Measurements from ENCODE around the gene LACTBL1.

The LACTBL1 gene

DNA sequence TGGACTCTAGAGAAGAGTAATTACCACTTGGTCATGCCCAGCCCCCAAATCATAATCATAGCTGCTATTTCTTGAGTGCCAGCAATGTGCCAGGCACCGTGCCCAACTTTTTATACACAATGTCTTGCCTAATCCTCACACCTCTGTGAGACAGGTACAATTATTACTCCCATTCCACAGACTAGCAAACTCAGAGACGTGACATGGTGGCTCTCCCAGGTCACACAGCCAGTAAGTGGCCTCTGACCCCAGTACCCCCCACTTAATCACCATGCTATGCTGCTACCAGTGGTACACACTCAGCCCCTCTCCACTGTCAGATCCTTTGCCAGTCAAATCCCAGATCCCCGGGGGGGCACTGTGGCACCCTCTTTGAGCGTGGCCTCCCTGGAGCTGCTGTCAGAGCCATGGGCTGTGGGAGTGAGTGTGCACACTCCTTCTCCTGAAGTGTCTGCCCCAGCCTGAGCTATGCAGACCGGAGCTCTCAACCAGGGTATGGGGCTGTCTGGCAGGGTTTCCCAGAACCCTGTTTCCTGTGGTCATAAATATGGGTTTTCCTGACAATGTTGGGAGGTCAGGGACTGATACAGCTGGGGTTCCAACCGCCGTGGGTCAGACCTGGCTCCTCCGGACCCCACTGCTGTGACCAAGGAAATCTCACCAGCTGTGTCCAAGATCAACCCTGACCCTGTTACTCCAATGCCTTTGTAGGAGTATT, 51.8 kb downstream of the LACTBL1 start:
- Histone ChIP-seq H3K9me3 (ENCODE audit: low read depth, low read length) (no peaks in the 10 kb centered on the region), H3K27ac (no peak overlapping the region), H3K9ac (ENCODE audit: insufficient read length) (no peak overlapping the region), H3K36me3 (ENCODE audit: insufficient read depth, low read length) (no peaks in the 10 kb centered on the region), H3K4me3 (no peak overlapping the region)
- TF ChIP-seq POLR2AphosphoS5 (IDR thresholded peaks at IDR 0.05; ENCODE audit: borderline replicate concordance, low read depth, low read length) = no peak
- TF ChIP-seq FOXP2 (optimal IDR thresholded peaks at IDR 0.05; ENCODE audit: control extremely low read depth, extremely low read length, insufficient read depth) = no peak
- no peak for TF ChIP-seq EZH2 (IDR thresholded peaks at IDR 0.05)
- DNase-seq (ENCODE audit: low read depth, low spot score) = no peak

DNA sequence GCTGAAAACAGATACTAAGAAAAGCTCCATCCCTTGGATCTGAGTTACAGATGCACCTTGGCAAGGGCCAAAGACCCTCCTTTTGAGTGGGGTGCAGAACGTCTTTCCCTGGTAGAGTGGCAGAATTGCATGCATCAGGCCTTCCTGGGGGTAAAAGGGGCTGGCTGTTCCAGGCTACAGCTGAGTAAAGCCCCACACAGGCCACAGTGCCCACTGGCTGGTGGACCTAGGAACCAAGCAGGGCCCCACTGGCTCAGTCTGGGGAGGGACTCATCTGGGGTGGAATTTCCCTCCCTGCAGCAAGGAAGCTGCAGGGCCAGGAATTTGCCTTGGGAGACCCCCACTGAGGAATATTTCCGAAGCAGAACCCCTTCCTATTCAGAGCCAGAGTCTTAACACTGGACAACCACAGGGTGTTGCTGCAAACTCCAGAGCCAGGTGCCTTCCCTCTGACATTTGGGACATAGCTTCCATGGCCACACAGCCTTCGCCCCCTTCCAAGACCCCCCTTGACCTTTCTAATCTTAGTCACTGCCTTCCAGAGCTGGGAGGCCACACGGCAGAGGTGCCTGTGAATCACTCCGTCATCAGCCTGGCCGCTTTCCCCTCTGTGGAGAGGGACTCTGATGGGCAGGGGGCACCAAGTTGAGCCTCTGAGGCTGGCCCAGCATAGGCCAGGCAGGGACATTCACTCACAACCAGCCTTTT, 52.5 kb downstream of the LACTBL1 start:
- no peak overlapping the region for H3K27ac ChIP-seq
- H3K36me3 ChIP-seq (ENCODE audit: insufficient read depth, low read length) = no peaks in the 10 kb centered on the region
- no peaks in the 10 kb centered on the region for H3K9me3 ChIP-seq (ENCODE audit: low read depth, low read length)
- H3K9ac ChIP-seq (ENCODE audit: insufficient read length) = no peak overlapping the region
- H3K4me3 ChIP-seq = no peak overlapping the region
- TF ChIP-seq POLR2AphosphoS5 (IDR thresholded peaks at IDR 0.05; ENCODE audit: borderline replicate concordance, low read depth, low read length) (no peak), FOXP2 (optimal IDR thresholded peaks at IDR 0.05; ENCODE audit: control extremely low read depth, extremely low read length, insufficient read depth) (no peak), EZH2 (IDR thresholded peaks at IDR 0.05) (no peak)
- no peak for DNase-seq (ENCODE audit: low read depth, low spot score)

DNA sequence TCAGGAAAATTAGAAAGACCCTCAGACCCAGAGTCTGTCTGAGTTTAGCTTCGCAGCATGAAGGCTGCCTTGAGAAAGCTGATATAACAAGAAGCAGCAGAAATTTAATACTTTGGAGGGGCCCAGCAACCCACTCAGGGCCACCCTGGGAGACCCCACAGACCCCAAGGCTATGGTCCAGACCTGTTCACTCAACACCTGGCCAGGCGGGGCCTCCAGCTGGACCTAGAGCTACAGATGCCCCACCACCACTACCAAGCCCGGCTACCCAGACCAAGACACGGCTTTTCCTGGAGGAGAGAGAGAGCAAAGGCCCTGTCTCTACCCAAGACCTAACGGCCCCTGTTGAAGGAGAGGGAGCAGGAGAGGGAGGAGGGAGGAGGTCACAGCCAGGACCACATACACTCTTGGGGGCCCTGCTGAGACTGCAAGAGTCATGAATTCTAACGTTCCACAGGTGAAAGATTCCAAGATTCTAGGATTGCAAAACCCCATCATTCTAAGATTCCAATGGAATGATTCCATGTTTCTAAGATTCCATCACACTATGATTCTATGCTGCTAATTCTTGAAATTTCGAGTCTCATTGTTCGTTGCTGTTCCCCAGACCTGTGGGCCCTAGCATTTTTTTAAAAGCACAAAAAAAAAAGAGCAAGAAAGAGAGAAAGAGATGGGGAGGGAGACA, 53.2 kb downstream of the LACTBL1 start:
- no peak overlapping the region for H3K9ac ChIP-seq (ENCODE audit: insufficient read length)

DNA sequence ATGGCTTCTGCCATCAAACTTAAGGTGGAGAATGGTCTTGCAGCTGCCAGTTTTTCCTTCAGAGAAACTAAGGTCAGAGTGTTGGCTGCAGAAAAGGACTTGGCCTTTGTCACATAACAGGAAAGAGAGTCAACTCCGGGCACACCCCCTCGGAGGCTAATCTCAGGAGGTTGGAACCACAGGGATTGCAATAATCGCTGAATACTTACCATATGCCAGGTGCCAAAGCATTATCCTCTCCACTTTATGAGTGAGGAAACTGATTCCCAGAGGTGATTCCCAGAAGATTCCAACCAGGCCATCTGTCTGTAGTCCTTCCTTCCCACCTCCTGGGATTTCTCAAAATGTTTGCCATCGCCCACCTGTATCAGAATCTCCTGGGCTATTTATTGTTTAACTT, 54.0 kb downstream of the LACTBL1 start:
- H3K27ac ChIP-seq = no peak overlapping the region

More for the DNA sequence above, 53.2 kb downstream of the LACTBL1 start:
- H3K9me3 ChIP-seq (ENCODE audit: low read depth, low read length) = no peaks in the 10 kb centered on the region
- no peak overlapping the region for H3K4me3 ChIP-seq
- no peaks in the 10 kb centered on the region for H3K36me3 ChIP-seq (ENCODE audit: insufficient read depth, low read length)
- no peak for TF ChIP-seq POLR2AphosphoS5 (IDR thresholded peaks at IDR 0.05; ENCODE audit: borderline replicate concordance, low read depth, low read length)
- TF ChIP-seq EZH2 (IDR thresholded peaks at IDR 0.05) = no peak
- no peak for TF ChIP-seq FOXP2 (optimal IDR thresholded peaks at IDR 0.05; ENCODE audit: control extremely low read depth, extremely low read length, insufficient read depth)
- H3K27ac ChIP-seq = no peak overlapping the region
- no peak for DNase-seq (ENCODE audit: low read depth, low spot score)

DNA sequence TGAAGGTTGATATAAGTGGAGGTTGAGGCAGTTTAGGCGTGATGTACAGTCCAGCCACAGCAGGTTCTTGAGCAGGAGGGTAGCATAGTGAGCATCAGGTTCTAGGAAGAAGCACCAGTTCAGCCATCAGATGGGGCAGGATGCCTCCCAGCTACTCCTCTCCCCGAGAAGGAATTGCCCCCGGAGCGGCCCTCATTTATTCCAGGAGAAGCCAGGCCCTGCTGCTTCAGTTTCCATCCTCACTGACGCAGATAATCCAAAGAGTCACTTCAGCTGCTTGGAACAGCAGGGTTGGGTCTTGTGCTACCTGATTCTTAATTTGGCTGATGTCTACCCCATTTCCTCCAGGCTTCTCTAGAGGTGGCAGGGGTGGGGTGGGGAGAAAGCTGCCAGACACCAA, 54.7 kb downstream of the LACTBL1 start:
- no peak for DNase-seq (ENCODE audit: low read depth, low spot score)
- H3K4me3 ChIP-seq = no peak overlapping the region
- H3K27ac ChIP-seq = no peak overlapping the region
- TF ChIP-seq FOXP2 (optimal IDR thresholded peaks at IDR 0.05; ENCODE audit: control extremely low read depth, extremely low read length, insufficient read depth) (no peak), EZH2 (IDR thresholded peaks at IDR 0.05) (no peak), POLR2AphosphoS5 (IDR thresholded peaks at IDR 0.05; ENCODE audit: borderline replicate concordance, low read depth, low read length) (no peak)
- no peaks in the 10 kb centered on the region for H3K36me3 ChIP-seq (ENCODE audit: insufficient read depth, low read length)
- no peak overlapping the region for H3K9ac ChIP-seq (ENCODE audit: insufficient read length)
- no peaks in the 10 kb centered on the region for H3K9me3 ChIP-seq (ENCODE audit: low read depth, low read length)

More for the DNA sequence above, 54.0 kb downstream of the LACTBL1 start:
- no peaks in the 10 kb centered on the region for H3K36me3 ChIP-seq (ENCODE audit: insufficient read depth, low read length)
- no peaks in the 10 kb centered on the region for H3K9me3 ChIP-seq (ENCODE audit: low read depth, low read length)
- TF ChIP-seq EZH2 (IDR thresholded peaks at IDR 0.05) (no peak), FOXP2 (optimal IDR thresholded peaks at IDR 0.05; ENCODE audit: control extremely low read depth, extremely low read length, insufficient read depth) (no peak), POLR2AphosphoS5 (IDR thresholded peaks at IDR 0.05; ENCODE audit: borderline replicate concordance, low read depth, low read length) (no peak)
- no peak overlapping the region for H3K4me3 ChIP-seq
- no peak overlapping the region for H3K9ac ChIP-seq (ENCODE audit: insufficient read length)
- DNase-seq (ENCODE audit: low read depth, low spot score) = no peak

DNA sequence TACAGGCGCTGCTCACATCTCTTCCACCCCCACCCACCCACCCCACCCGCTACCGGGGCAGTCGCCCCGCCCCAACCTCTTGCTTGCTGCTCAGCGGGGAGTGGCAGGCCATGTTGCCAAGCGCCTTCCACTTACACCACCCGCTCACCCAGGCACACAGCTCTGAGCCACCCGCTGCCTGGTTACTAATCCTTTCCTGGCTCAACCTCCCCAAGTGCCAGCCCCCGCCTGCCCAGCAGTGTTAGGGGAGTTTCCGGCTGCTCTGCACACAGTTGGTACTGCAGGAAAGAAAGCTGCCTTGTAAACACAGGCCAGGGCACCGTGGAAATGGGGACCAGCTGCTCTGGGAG, 56.2 kb downstream of the LACTBL1 start:
- H3K36me3 ChIP-seq (ENCODE audit: insufficient read depth, low read length) = no peaks in the 10 kb centered on the region
- DNase-seq (ENCODE audit: low read depth, low spot score) = no peak

DNA sequence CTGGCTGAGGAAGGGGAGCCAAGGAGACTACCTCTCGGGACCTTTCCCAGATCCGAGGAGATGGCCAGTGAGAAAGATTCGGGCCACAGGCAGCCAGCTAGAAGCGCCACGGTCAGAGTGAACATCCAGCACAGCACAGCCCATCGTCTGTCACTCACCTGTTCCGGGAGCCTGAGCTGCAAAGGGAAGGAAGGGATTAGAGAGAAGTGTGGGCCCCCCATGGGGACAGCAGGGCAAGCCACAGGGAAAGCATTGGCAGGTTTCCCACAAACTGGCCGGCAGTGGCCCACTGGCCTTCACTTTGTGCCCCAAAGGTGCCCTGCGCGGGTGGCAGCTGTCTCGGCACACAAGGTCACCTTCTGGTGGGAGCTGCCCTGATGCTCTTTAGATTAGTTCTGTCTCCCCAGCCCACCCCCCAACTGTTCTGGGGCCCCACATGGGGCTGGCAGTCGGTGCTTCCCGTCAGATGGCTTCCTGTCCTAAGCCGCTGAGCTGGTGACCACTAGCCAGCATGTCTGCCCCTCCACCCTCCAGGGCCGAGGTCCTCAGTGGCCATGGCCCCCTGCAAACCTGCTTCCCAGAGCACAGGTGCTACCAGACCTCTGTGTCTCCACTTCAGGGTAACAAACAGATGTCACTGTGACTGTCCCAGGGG, 56.7 kb downstream of the LACTBL1 start:
- Histone ChIP-seq H3K27ac (no peak overlapping the region), H3K9ac (ENCODE audit: insufficient read length) (no peak overlapping the region), H3K9me3 (ENCODE audit: low read depth, low read length) (no peaks in the 10 kb centered on the region), H3K36me3 (ENCODE audit: insufficient read depth, low read length) (no peaks in the 10 kb centered on the region), H3K4me3 (no peak overlapping the region)
- TF ChIP-seq POLR2AphosphoS5 (IDR thresholded peaks at IDR 0.05; ENCODE audit: borderline replicate concordance, low read depth, low read length) = no peak
- no peak for TF ChIP-seq EZH2 (IDR thresholded peaks at IDR 0.05)
- no peak for TF ChIP-seq FOXP2 (optimal IDR thresholded peaks at IDR 0.05; ENCODE audit: control extremely low read depth, extremely low read length, insufficient read depth)
- no peak for DNase-seq (ENCODE audit: low read depth, low spot score)

More for the DNA sequence above, 56.2 kb downstream of the LACTBL1 start:
- Histone ChIP-seq H3K4me3 (no peak overlapping the region), H3K9ac (ENCODE audit: insufficient read length) (no peak overlapping the region), H3K27ac (no peak overlapping the region), H3K9me3 (ENCODE audit: low read depth, low read length) (no peaks in the 10 kb centered on the region)
- TF ChIP-seq FOXP2 (optimal IDR thresholded peaks at IDR 0.05; ENCODE audit: control extremely low read depth, extremely low read length, insufficient read depth) = no peak
- TF ChIP-seq POLR2AphosphoS5 (IDR thresholded peaks at IDR 0.05; ENCODE audit: borderline replicate concordance, low read depth, low read length) = no peak
- TF ChIP-seq EZH2 (IDR thresholded peaks at IDR 0.05) = no peak

DNA sequence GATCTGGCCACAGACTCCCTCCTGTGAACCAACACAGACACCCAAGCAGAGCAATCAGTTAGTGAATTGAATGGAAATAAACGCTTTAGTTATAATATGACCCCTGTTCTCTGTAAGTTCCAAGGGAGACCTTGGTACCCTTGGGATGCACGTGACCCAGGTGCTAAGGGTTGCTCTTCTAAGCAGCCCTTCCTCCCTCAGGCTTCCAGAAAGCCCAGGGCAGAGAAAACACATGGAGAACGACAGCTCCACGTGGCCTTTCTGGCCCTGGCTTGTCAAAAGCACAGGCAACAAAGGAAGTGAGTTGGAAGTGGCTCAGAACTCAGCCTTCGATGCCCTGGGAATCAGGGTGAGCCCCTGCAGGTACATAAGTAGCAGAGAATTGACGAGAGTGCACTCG, 57.4 kb downstream of the LACTBL1 start:
- no peak for DNase-seq (ENCODE audit: low read depth, low spot score)
- H3K36me3 ChIP-seq (ENCODE audit: insufficient read depth, low read length) = no peaks in the 10 kb centered on the region
- H3K9me3 ChIP-seq (ENCODE audit: low read depth, low read length) = no peaks in the 10 kb centered on the region

More for the DNA sequence above, 57.4 kb downstream of the LACTBL1 start:
- H3K4me3 ChIP-seq = no peak overlapping the region
- TF ChIP-seq EZH2 (IDR thresholded peaks at IDR 0.05) (no peak), POLR2AphosphoS5 (IDR thresholded peaks at IDR 0.05; ENCODE audit: borderline replicate concordance, low read depth, low read length) (no peak), FOXP2 (optimal IDR thresholded peaks at IDR 0.05; ENCODE audit: control extremely low read depth, extremely low read length, insufficient read depth) (no peak)
- no peak overlapping the region for H3K27ac ChIP-seq
- no peak overlapping the region for H3K9ac ChIP-seq (ENCODE audit: insufficient read length)
